SK-N-SH (cell line): ENCODE measurements around the gene STARD3. TPM values are rescaled to one million over a fixed set of nuclear protein-coding genes. Genes with fewer than 3 reads are reported as not detected.
A peak's percentile ranks its signal among the peaks of the same experiment; 100 is the strongest.

Experiments
- CTCF ChIA-PET: fragments of 300-600, 350-600 bp; formaldehyde crosslinking; extraction: SDS; loops from one replicate; lab custom pipeline; 2021; lab: Yijun Ruan, JAX
- POLR2A ChIA-PET: fragments of 350-600 bp; sonication (Branson Sonifier 250); formaldehyde crosslinking; extraction: SDS; loops from one replicate; lab custom pipeline; 2020; ENCODE audit warnings: antibody characterized with exemption, inconsistent platforms; lab: Yijun Ruan, JAX
- DNase-seq: peaks from one replicate; pipeline ENCODE4 v3.0.0; 2012
- H2AFZ ChIP-seq: fragments of 200-600 bp; sonication (generic); 2 replicates; pipeline ENCODE4 v1.8.1; 2016; ENCODE audit warnings: antibody characterized with exemption, mild to moderate bottlenecking, low read depth
- H3F3A ChIP-seq: fragments of 200-600 bp; sonication (generic); replicated peaks from 2 replicates; pipeline ENCODE3; 2016; ENCODE audit warnings: antibody characterized with exemption, mild to moderate bottlenecking; ENCODE audit not compliant: insufficient read depth
- H3K27ac ChIP-seq, 2 experiments: fragments of 200-500 bp in 1 of 2; fragments of 200-600 bp in 1 of 2; sonication (Bioruptor generic) in 1 of 2; sonication (generic), shearing (Covaris generic) in 1 of 2; 2 replicates each; pipeline versions ENCODE4 v1.5.1 to v1.6.1; 2014 to 2016; ENCODE audit warnings: low read depth in 2 of 2, inconsistent platforms in 1 of 2, low read length in 1 of 2, mild to moderate bottlenecking in 1 of 2, mixed read lengths in 1 of 2
- H3K27me3 ChIP-seq: fragments of 200-600 bp; sonication (generic), shearing (Covaris generic); 2 replicates; pipeline ENCODE4 v1.6.1; 2016; ENCODE audit warnings: mixed run types; ENCODE audit not compliant: insufficient read depth
- H3K36me3 ChIP-seq, 2 experiments: fragments of 200-500 bp in 1 of 2; fragments of 200-600 bp in 1 of 2; sonication (Bioruptor generic) in 1 of 2; sonication (generic) in 1 of 2; replicated peaks in 1 of 2; 2 replicates each; pipeline versions ENCODE3 to v1.5.1; 2014 to 2016; ENCODE audit warnings: low read length in 1 of 2, mild to moderate bottlenecking in 1 of 2; ENCODE audit not compliant: insufficient read depth in 2 of 2, control insufficient read depth in 1 of 2
- H3K4me1 ChIP-seq, 2 experiments: fragments of 200-500 bp in 1 of 2; fragments of 200-600 bp in 1 of 2; sonication (Bioruptor generic) in 1 of 2; sonication (generic), shearing (Covaris generic) in 1 of 2; 2 replicates each; pipeline versions ENCODE4 v1.5.1 to v1.6.1; 2014 to 2016; ENCODE audit warnings: low read depth in 1 of 2, low read length in 1 of 2, mixed run types in 1 of 2; ENCODE audit not compliant: insufficient read depth in 2 of 2, control insufficient read depth in 1 of 2
- H3K4me2 ChIP-seq: fragments of 200-600 bp; sonication (generic), shearing (Covaris generic); 2 replicates; pipeline ENCODE4 v1.6.1; 2017; ENCODE audit warnings: mixed run types
- H3K4me3 ChIP-seq, 2 experiments: fragments of 200-500 bp in 1 of 2; fragments of 200-600 bp in 1 of 2; sonication (Bioruptor generic) in 1 of 2; sonication (generic), shearing (Covaris generic) in 1 of 2; 2 replicates each; pipeline versions ENCODE4 v1.5.1 to v1.8.1; 2014 to 2016; ENCODE audit warnings: low read depth in 2 of 2, inconsistent platforms in 1 of 2, low read length in 1 of 2, mild to moderate bottlenecking in 1 of 2, mixed read lengths in 1 of 2, moderate library complexity in 1 of 2
- H3K79me2 ChIP-seq: fragments of 200-600 bp; sonication (generic); 2 replicates; pipeline ENCODE4 v1.8.1; 2017; ENCODE audit warnings: mild to moderate bottlenecking; ENCODE audit not compliant: insufficient read depth
- H3K9ac ChIP-seq: fragments of 200-600 bp; sonication (generic); 2 replicates; pipeline ENCODE4 v1.6.1; 2017; ENCODE audit warnings: mixed run types
- H3K9me2 ChIP-seq: fragments of 200-600 bp; sonication (generic); 2 replicates; pipeline ENCODE4 v1.6.1; 2017; ENCODE audit warnings: mixed run types
- H3K9me3 ChIP-seq: fragments of 200-600 bp; sonication (generic); 2 replicates; pipeline ENCODE4 v1.6.1; 2017; ENCODE audit warnings: mixed run types, mild to moderate bottlenecking, moderate library complexity
- H4K20me1 ChIP-seq: fragments of 200-600 bp; sonication (generic); 2 replicates; pipeline ENCODE4 v1.6.1; 2017; ENCODE audit warnings: mild to moderate bottlenecking, mixed run types; ENCODE audit not compliant: insufficient read depth
- CTCF ChIP-seq: fragments of 200-600 bp; sonication (generic); IDR thresholded peaks from 2 replicates; pipeline ENCODE4 v1.6.1; 2017; ENCODE audit warnings: antibody characterized with exemption, mild to moderate bottlenecking, moderate library complexity
- FOSL2 ChIP-seq: IDR thresholded peaks from 2 replicates; pipeline ENCODE4 v1.4.0; 2012; ENCODE audit warnings: low read depth, mild to moderate bottlenecking, moderate library complexity, borderline replicate concordance
- GATA2 ChIP-seq: sonication (generic); formaldehyde crosslinking; IDR thresholded peaks from 2 replicates; pipeline ENCODE4 v1.5.0; 2020; ENCODE audit warnings: mild to moderate bottlenecking, missing genetic modification reagents
- MXI1 ChIP-seq: IDR thresholded peaks from 2 replicates; pipeline ENCODE4 v1.6.1; 2012; ENCODE audit warnings: mild to moderate bottlenecking, low read depth, low read length, improper control_type of control experiment
- NFIC ChIP-seq: IDR thresholded peaks from 2 replicates; pipeline ENCODE4 v1.4.0; 2012; ENCODE audit warnings: borderline replicate concordance
- RAD21 ChIP-seq: IDR thresholded peaks from 2 replicates; pipeline ENCODE4 v1.6.1; 2012; ENCODE audit warnings: mild to moderate bottlenecking, low read length
- RFX5 ChIP-seq: IDR thresholded peaks from 2 replicates; pipeline ENCODE4 v1.6.1; 2012; ENCODE audit warnings: mild to moderate bottlenecking, improper control_type of control experiment, low read length
- RXRA ChIP-seq: IDR thresholded peaks from 2 replicates; pipeline ENCODE4 v1.4.0; 2012; ENCODE audit warnings: low read depth, mild to moderate bottlenecking, borderline replicate concordance
- SMC3 ChIP-seq: IDR thresholded peaks from 2 replicates; pipeline ENCODE4 v1.6.1; 2012; ENCODE audit warnings: low read depth, low read length, improper control_type of control experiment
- TAF1 ChIP-seq: IDR thresholded peaks from 2 replicates; pipeline ENCODE4 v1.6.1; 2012; ENCODE audit warnings: low read depth, mild to moderate bottlenecking, low read length, moderate library complexity, borderline replicate concordance
- TCF12 ChIP-seq: IDR thresholded peaks from 2 replicates; pipeline ENCODE4 v1.4.0; 2012
- TEAD4 ChIP-seq: IDR thresholded peaks from 2 replicates; pipeline ENCODE4 v1.4.0; 2012; ENCODE audit warnings: mild to moderate bottlenecking, borderline replicate concordance; ENCODE audit not compliant: insufficient read depth
- ZBTB33 ChIP-seq: IDR thresholded peaks from 2 replicates; pipeline ENCODE4 v1.4.0; 2012; ENCODE audit warnings: low read depth, borderline replicate concordance
- WGBS: methylation state at CpG from one replicate; pipeline ENCODE4 v1.1.6; 2017; ENCODE audit warnings: low lambda C conversion rate; 5-methylcytosine and 5-hydroxymethylcytosine counted together
- polyA plus RNA-seq, 3 experiments: library from polyadenylated mRNA; depleted of rRNA; stranded (reverse); fragments of >200 nt; gene quantifications; 2 replicates each; pipeline ENCODE4 v1.2.3, GENCODE V29; 2012
- TF ChIP-seq, protein P1 (sequence below): IDR thresholded peaks from 2 replicates; pipeline ENCODE4 v1.6.1; 2012; ENCODE audit warnings: mild to moderate bottlenecking, low read depth, low read length, moderate library complexity

STARD3 gene
- polyA plus RNA-seq, 1 of the 3 experiments (the other 2 are of a cell fraction): 76.8 TPM

- peak; percentile 71 for DNase-seq
- peaks cover 7 to 32% of the 10 kb centered on the region in 2 experiments for H3K4me1 ChIP-seq
- WGBS: 8% methylated on average over 20 of the region's 22 CpGs
- H3K4me3 ChIP-seq: no peak overlapping the region
- H3K27ac ChIP-seq: no peak overlapping the region
- H3K36me3 ChIP-seq: no peaks in the 10 kb centered on the region
- H3K27me3 ChIP-seq: peaks cover 79% of the 10 kb centered on the region
- CTCF ChIA-PET: interaction anchor here (0.8 to 17.5 kb wide), 8 partner anchors 9 to 353 kb away, joined by 3 to 285 read pairs (median 8); partner anchors contain the start of gene PPP1R1B
- H3K4me2 ChIP-seq: no peak overlapping the region
- TF ChIP-seq CTCF (no peak), TAF1 (no peak), TCF12 (no peak), FOSL2 (no peak), RFX5 (no peak), GATA2 (CRISPR knock-in tag) (no peak), NFIC (no peak), SMC3 (no peak), RXRA (no peak), MXI1 (no peak), TEAD4 (no peak), RAD21 (no peak), ZBTB33 (no peak)
- TF ChIP-seq, protein P1, sequence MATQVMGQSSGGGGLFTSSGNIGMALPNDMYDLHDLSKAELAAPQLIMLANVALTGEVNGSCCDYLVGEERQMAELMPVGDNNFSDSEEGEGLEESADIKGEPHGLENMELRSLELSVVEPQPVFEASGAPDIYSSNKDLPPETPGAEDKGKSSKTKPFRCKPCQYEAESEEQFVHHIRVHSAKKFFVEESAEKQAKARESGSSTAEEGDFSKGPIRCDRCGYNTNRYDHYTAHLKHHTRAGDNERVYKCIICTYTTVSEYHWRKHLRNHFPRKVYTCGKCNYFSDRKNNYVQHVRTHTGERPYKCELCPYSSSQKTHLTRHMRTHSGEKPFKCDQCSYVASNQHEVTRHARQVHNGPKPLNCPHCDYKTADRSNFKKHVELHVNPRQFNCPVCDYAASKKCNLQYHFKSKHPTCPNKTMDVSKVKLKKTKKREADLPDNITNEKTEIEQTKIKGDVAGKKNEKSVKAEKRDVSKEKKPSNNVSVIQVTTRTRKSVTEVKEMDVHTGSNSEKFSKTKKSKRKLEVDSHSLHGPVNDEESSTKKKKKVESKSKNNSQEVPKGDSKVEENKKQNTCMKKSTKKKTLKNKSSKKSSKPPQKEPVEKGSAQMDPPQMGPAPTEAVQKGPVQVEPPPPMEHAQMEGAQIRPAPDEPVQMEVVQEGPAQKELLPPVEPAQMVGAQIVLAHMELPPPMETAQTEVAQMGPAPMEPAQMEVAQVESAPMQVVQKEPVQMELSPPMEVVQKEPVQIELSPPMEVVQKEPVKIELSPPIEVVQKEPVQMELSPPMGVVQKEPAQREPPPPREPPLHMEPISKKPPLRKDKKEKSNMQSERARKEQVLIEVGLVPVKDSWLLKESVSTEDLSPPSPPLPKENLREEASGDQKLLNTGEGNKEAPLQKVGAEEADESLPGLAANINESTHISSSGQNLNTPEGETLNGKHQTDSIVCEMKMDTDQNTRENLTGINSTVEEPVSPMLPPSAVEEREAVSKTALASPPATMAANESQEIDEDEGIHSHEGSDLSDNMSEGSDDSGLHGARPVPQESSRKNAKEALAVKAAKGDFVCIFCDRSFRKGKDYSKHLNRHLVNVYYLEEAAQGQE: no peak
- TF ChIP-seq, all 33 proteins: peak for 0
- Histone ChIP-seq H4K20me1 (peaks cover 13% of the 10 kb centered on the region; the same call in 1 of the 2 replicates), H2AFZ (no peak overlapping the region), H3F3A (no peaks in the 10 kb centered on the region), H3K9me3 (no peaks in the 10 kb centered on the region), H3K9me2 (no peaks in the 10 kb centered on the region), H3K9ac (no peak overlapping the region), H3K79me2 (no peaks in the 10 kb centered on the region)
- POLR2A ChIA-PET: no interaction called here
These were observed 39.4 kb upstream of the STARD3 start for GRCh38 chr17:39597372-39598046.
